NCI-H82 (cell line): ENCODE data around the gene PIGR.

Experiments used
- DNase-seq: peaks from one replicate; lab custom pipeline; 2025; lab: John Stamatoyannopoulos, UW

Gene PIGR

DNA sequence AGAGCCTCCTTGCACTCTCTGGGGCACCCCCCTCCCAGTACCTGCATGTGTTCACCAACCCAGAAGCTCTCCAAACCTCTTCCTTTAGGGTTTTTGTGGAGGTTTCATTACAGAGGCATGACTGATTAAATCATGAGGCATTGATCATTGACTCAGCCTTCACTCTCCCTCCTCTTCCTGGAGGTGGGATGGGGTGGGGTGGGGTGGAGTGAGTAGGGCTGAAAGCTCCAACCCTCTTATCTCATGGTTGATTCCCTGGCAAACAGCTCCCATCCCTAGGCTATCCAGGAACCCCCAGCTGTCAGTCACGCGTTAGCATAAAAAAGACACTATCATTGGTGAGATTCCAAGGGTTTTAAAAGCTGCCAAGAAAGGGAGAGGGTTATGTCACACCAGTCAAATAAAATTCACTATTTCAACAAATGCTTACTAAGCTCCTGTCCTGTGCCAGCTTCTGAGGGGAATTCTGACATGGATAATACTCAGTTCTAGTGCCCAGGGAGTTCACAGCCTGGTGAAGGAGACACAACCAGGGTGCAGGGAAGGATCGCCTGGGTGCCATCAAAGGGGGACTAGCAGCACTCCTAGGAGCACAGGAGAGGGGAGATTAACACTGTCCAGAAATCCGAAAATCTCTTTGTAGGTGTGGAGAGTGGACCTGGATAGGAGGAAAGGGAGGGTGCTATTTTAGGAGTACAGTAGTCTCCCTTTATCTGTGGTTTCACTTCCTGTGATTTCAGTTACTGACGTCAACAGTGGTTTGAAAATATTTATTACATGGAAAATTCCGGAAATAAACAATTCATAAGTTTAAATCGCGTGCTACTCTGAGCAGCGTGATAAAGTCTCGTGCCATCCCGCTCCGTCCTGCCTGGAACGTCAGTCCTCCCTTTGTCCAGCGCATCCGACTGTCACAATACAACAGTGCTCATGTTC lies 55.9 kb downstream of the PIGR start:
- no peak for DNase-seq

DNA sequence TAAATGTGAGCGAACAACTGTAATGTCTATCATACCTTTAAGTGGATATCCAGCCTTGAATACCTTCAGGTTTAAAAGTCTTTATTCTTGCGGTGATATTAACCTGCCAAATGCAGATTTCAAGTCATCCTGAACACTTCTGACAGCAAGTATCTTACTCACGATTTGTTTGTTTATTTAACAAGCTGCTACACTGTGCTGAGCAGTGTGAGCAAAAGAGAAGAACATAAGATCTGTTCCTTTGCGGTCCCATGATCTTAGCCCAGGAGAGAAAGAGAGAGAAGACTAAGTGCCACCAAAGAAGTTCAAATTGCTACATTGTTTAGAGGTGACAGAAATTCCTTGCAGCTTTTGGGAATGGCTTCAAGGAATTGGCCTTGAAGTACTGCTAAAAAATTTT lies 58.6 kb downstream of the PIGR start:
- DNase-seq = no peak

DNA sequence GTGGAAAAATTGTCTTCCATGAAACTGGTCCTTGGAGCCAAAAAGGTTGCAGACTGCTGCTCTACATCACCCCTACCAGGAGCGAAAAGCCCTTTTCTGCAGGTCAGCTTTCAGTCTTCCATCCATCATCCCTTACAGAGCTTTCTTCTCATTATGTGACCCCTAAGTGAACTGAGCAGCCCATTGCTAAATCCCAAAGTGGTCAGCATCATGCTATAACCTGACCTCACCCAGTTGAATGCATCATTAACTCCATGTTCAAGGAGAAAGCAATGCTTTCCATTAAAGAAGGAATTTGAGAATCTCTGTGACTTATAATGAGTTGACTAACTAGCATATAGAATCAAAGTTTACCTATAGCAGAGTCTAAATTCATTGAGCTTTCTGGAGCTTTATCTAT lies 59.4 kb downstream of the PIGR start:
- DNase-seq = no peak

DNA sequence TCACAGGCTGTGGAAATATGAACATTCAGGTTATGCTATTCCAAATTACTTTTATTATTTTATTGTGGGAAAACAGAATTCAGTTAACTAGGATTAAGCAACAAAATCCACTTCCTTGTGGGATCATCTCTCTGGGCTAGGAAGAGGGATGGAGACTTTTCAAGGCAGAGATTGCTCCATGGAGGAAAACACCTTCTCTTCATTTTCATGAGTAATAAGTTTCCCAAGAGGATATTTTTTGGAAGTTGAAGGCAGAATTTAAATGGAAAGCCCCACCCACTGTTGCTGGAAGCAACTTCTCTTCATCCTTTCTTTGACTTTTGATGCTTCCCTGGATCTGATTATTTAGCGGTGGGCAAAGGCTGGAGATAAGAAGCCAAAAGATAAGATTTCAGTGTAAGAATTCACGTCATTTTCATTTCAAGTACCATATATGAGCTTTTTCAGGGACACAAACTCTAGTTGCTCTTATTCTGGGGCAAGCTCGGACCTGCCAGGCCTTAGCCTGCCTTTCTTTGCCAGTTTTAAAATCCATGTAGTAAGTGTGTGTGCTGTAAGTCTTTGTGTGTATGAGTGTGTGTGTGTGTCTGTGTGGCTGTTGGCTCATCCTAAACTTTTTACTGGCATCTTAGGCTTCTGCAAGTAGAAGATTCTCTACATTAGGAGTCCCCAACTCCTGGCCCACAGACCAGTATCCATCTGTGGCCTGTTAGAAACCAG lies 60.8 kb downstream of the PIGR start:
- DNase-seq = no peak

DNA sequence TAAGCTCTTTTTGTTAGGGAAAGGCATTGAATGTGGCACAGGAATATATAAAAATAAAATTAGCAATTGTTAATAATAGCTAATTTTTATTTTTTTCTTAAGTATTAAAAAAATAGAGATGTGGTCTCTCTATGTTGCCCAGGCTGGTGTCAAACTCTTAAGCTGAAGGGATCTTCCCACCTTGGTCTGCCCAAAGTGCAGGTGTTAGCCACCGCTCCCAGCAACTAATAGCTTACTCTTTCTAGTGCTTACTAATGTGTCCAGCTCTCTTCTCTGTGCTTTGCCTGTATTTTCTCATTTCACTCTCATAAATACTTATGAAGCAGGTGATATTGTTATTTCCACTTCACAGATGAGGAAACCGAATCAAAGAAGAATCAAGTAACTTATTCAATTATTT lies 62.4 kb downstream of the PIGR start:
- DNase-seq = no peak

DNA sequence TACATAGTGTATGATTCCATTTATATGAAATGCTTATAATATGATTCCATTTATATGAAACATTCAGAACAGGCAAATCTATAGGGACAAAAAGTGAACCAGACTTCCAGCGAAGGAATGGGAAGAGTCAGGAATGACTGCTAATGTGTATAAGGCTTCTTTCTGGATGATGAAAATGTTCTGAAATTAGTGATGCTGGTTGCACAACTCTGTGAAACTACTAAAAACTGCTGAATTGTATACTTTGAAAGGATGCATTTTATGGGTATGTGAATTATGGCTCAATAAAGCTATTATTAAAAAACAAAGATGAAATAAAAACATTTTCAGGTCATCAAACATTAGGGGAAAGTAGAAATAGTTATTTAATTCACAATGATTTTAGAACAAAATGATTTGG lies 63.1 kb downstream of the PIGR start:
- no peak for DNase-seq

DNA sequence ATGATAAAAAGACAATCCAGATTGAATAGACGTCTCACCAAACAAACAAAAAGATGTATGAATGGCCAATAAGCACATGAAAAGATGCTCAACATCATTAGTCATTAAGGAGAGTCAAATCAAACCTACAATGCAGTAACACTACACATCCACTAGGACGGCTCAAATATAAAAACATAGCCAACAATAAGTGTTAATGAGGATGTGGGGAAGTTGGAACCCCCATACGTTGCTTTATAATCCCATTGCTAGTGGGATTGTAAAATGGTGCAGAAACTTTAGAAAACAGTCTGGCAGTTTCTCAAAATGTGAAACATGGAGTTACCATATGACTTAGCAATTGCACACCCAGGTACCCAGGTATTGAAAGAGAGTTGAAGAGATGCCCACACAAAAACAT lies 63.7 kb downstream of the PIGR start:
- no peak for DNase-seq

DNA sequence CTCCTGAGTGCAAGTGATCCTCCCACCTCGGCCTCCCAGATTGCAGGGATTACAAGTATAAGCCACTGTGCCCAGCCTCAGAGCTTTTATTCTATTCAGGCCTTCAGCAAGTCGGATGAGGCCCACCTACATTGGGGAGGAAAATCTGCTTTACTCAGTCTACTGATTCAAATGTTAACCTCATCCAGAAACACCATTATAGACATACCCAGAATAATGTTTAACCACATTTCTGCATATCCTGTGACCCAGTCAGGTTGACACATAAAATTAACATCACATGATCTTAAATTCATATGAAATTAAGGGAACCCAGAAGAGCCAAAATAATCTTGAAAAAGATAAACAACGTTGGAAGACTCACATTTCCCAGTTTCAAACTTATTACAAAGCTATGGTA lies 66.0 kb downstream of the PIGR start:
- DNase-seq = no peak
